PC-9 (cell line): ENCODE measurements around the gene ARMH1. TPM values are rescaled to one million over a fixed set of nuclear protein-coding genes. Genes with fewer than 3 reads are reported as not detected.

ENCODE experiments used
- BruUV-seq: library from RNA; stranded (reverse); fragments of 400-500 nt; replicated peaks from 2 replicates; lab custom pipeline; 2021; lab: Mats Ljungman, UMichigan
- CTCF ChIA-PET: fragments of 300-600 bp; sonication (Branson Sonifier 250); formaldehyde crosslinking; loops from one replicate; lab custom pipeline; 2022; ENCODE audit warnings: antibody characterized with exemption; lab: Charles Lee
- POLR2A ChIA-PET: fragments of 300-600 bp; sonication (Branson Sonifier 250); formaldehyde crosslinking; loops from one replicate; lab custom pipeline; 2022; ENCODE audit warnings: antibody characterized with exemption; ENCODE audit not compliant: unreplicated experiment; lab: Charles Lee
- DNase-seq, 2 experiments: peaks; one replicate each; pipeline versions ENCODE4 v3.0.0 to v3.0.0-alpha.2; 2015 to 2022; ENCODE audit warnings: mixed read lengths in 1 of 2
- H2AFZ ChIP-seq: fragments of 200-600 bp; sonication (generic); 2 replicates; pipeline ENCODE4 v1.8.1; 2017; ENCODE audit warnings: antibody characterized with exemption
- H3F3A ChIP-seq: fragments of 200-600 bp; sonication (generic); 2 replicates; pipeline ENCODE4 v1.8.1; 2017; ENCODE audit warnings: antibody characterized with exemption, mild to moderate bottlenecking, low read depth; ENCODE audit not compliant: insufficient read depth
- H3K27ac ChIP-seq: fragments of 200-600 bp; sonication (generic); 2 replicates; pipeline ENCODE4 v1.6.1; 2016; ENCODE audit warnings: mixed run types
- H3K27me3 ChIP-seq: fragments of 200-600 bp; sonication (generic); 2 replicates; pipeline ENCODE4 v1.6.1; 2016; ENCODE audit warnings: low read depth, mixed run types; ENCODE audit not compliant: insufficient read depth
- H3K36me3 ChIP-seq: fragments of 200-600 bp; sonication (generic); 2 replicates; pipeline ENCODE4 v1.6.1; 2016; ENCODE audit warnings: low read depth, mixed run types
- H3K4me1 ChIP-seq: fragments of 200-600 bp; sonication (generic); replicated peaks from 2 replicates; pipeline ENCODE4 v1.6.1; 2016; ENCODE audit warnings: mixed run types; ENCODE audit not compliant: insufficient read depth
- H3K4me2 ChIP-seq: fragments of 200-600 bp; sonication (generic); 2 replicates; pipeline ENCODE4 v1.6.1; 2017; ENCODE audit warnings: mixed run types
- H3K4me3 ChIP-seq: fragments of 200-600 bp; sonication (generic); 2 replicates; pipeline ENCODE4 v1.6.1; 2016; ENCODE audit warnings: mixed run types
- H3K79me2 ChIP-seq: fragments of 200-600 bp; sonication (generic); 2 replicates; pipeline ENCODE4 v1.6.1; 2017; ENCODE audit warnings: low read depth, mixed run types
- H3K9me2 ChIP-seq: fragments of 200-600 bp; sonication (generic); 2 replicates; pipeline ENCODE4 v1.8.1; 2017; ENCODE audit warnings: mild to moderate bottlenecking; ENCODE audit not compliant: insufficient read depth
- H3K9me3 ChIP-seq: fragments of 200-600 bp; sonication (generic); 2 replicates; pipeline ENCODE4 v1.8.1; 2016; ENCODE audit warnings: low read depth; ENCODE audit not compliant: insufficient read depth
- H4K20me1 ChIP-seq: fragments of 200-600 bp; sonication (generic); 2 replicates; pipeline ENCODE4 v1.8.1; 2017; ENCODE audit not compliant: insufficient read depth
- CTCF ChIP-seq: fragments of 200-600 bp; sonication (generic); conservative IDR thresholded peaks from 2 replicates; pipeline ENCODE4 v1.6.1; 2017; ENCODE audit warnings: mixed run types, antibody characterized with exemption, mild to moderate bottlenecking, moderate library complexity
- EZH2 ChIP-seq: fragments of 200-600 bp; sonication (generic); IDR thresholded peaks from 2 replicates; pipeline ENCODE4 v1.8.0; 2017; ENCODE audit warnings: antibody characterized with exemption, low read depth
- intact Hi-C: fragments of 100-400 bp; cut with micrococcal nuclease; formaldehyde crosslinking; loops from one replicate; pipeline ENCODE4 v1.10.0; 2022; ENCODE audit not compliant: unreplicated experiment
- total RNA-seq: library from RNA; stranded (reverse); gene quantifications from 2 replicates; pipeline ENCODE4 v1.2.3, GENCODE V29; 2021

ARMH1 gene
- total RNA-seq, 1 experiment from 2014 or later = 16.9 TPM

- Histone ChIP-seq H3K4me2 (peak overlapping the region; percentile 89), H3K4me3 (peak overlapping the region; percentile 65), H3F3A (peaks cover 13% of the 10 kb centered on the region), H3K4me1 (peaks cover 18% of the 10 kb centered on the region), H3K79me2 (peaks cover 59% of the 10 kb centered on the region), H3K27me3 (no peaks in the 10 kb centered on the region), H4K20me1 (no peaks in the 10 kb centered on the region), H3K9me2 (no peaks in the 10 kb centered on the region), H3K27ac (peak overlapping the region; percentile 79), H3K36me3 (peaks cover 18% of the 10 kb centered on the region), H3K9me3 (no peaks in the 10 kb centered on the region), H2AFZ (peak overlapping the region; percentile 66)
- no peak for TF ChIP-seq CTCF
- no peak for TF ChIP-seq EZH2
- intact Hi-C loops = no loop called here
- no peak for DNase-seq
- TSS peak; percentile 64 for BruUV-seq
- CTCF ChIA-PET = interaction anchor here (0.6 kb wide), 1 partner anchor 8 kb away, joined by 13 read pairs; no protein-coding TSS in a partner anchor
- POLR2A ChIA-PET = interaction anchor here (0.6 to 0.7 kb wide), 2 partner anchors 71 to 600 kb away, joined by 4 to 6 read pairs; partner anchors contain the start of genes MUTYH and TOE1
Measured at GRCh38 chr1:44740179-44740617, 65.7 kb downstream of the ARMH1 start.

GRCh38 chr1:44743211-44743610 is 68.7 kb downstream of the ARMH1 start:
- H3K27me3 ChIP-seq = no peaks in the 10 kb centered on the region
- peaks cover 9% of the 10 kb centered on the region for H3F3A ChIP-seq
- H3K9me3 ChIP-seq = no peaks in the 10 kb centered on the region
- BruUV-seq = no TSS peak
- intact Hi-C loops = no loop called here
- peaks cover 71% of the 10 kb centered on the region for H3K79me2 ChIP-seq
- H3K27ac ChIP-seq = no peak overlapping the region
- no peaks in the 10 kb centered on the region; the same call in 1 of the 2 replicates for H4K20me1 ChIP-seq
- CTCF ChIA-PET = interaction anchor here (0.6 kb wide), 1 partner anchor 268 kb away, joined by 3 read pairs; no protein-coding TSS in a partner anchor
- H3K4me2 ChIP-seq = no peak overlapping the region
- peaks cover 15% of the 10 kb centered on the region for H3K4me1 ChIP-seq
- no peak overlapping the region for H3K4me3 ChIP-seq
- H2AFZ ChIP-seq = no peak overlapping the region
- DNase-seq = no peak
- H3K9me2 ChIP-seq = no peaks in the 10 kb centered on the region
- TF ChIP-seq EZH2 (no peak), CTCF (no peak)
- POLR2A ChIA-PET = interaction anchor here (0.6 to 0.7 kb wide), 4 partner anchors 26 to 1534 kb away, joined by 3 to 16 read pairs (median 8); no protein-coding TSS in a partner anchor
- H3K36me3 ChIP-seq = peaks cover 39% of the 10 kb centered on the region

GRCh38 chr1:44747878-44748277 is 73.4 kb downstream of the ARMH1 start:
- CTCF ChIA-PET = no interaction called here
- no peak for DNase-seq
- Histone ChIP-seq H3K4me1 (no peaks in the 10 kb centered on the region), H3K4me3 (no peak overlapping the region), H3K27ac (no peak overlapping the region), H3K4me2 (no peak overlapping the region), H4K20me1 (no peaks in the 10 kb centered on the region; the same call in 1 of the 2 replicates), H3K27me3 (no peaks in the 10 kb centered on the region), H3F3A (peaks cover 7% of the 10 kb centered on the region; the same call in 1 of the 2 replicates), H3K36me3 (peaks cover 42% of the 10 kb centered on the region), H3K9me2 (no peaks in the 10 kb centered on the region), H3K79me2 (peaks cover 35% of the 10 kb centered on the region), H2AFZ (no peak overlapping the region), H3K9me3 (no peaks in the 10 kb centered on the region)
- POLR2A ChIA-PET = no interaction called here
- BruUV-seq = no TSS peak
- TF ChIP-seq EZH2 (no peak), CTCF (no peak; the same call in 1 of the 2 replicates)
- intact Hi-C loops = no loop called here
